ENCODE data around the gene UBE2G1. TPM values are rescaled to one million over a fixed set of nuclear protein-coding genes. Genes with fewer than 3 reads are reported as not detected.
"Not testable (repeated sequence)": the region's sequence is repeated elsewhere in the genome, so short reads cannot be mapped to it uniquely, and the experiment has no call there.

UBE2G1 gene
- total RNA-seq, 1 donor from 2014 or later: 120 TPM

- H3K36me3 Mint-ChIP-seq (ENCODE audit: unreplicated experiment): no peaks in the 10 kb centered on the region
- no peak for DNase-seq
- H3K4me3 Mint-ChIP-seq (ENCODE audit: unreplicated experiment): no peak overlapping the region
- peaks cover 2% of the 10 kb centered on the region for H3K27me3 Mint-ChIP-seq (ENCODE audit: unreplicated experiment)
- H3K27ac Mint-ChIP-seq (ENCODE audit: unreplicated experiment): no peak overlapping the region
- TF ChIP-seq, protein P1, sequence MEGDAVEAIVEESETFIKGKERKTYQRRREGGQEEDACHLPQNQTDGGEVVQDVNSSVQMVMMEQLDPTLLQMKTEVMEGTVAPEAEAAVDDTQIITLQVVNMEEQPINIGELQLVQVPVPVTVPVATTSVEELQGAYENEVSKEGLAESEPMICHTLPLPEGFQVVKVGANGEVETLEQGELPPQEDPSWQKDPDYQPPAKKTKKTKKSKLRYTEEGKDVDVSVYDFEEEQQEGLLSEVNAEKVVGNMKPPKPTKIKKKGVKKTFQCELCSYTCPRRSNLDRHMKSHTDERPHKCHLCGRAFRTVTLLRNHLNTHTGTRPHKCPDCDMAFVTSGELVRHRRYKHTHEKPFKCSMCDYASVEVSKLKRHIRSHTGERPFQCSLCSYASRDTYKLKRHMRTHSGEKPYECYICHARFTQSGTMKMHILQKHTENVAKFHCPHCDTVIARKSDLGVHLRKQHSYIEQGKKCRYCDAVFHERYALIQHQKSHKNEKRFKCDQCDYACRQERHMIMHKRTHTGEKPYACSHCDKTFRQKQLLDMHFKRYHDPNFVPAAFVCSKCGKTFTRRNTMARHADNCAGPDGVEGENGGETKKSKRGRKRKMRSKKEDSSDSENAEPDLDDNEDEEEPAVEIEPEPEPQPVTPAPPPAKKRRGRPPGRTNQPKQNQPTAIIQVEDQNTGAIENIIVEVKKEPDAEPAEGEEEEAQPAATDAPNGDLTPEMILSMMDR (IDR thresholded peaks at IDR 0.05; ENCODE audit: partially characterized antibody, unreplicated experiment): no peak
- H3K9me3 Mint-ChIP-seq (ENCODE audit: unreplicated experiment): peaks cover 5% of the 10 kb centered on the region
- no peaks in the 10 kb centered on the region for H3K4me1 Mint-ChIP-seq (ENCODE audit: low read depth, unreplicated experiment)
Observed at GRCh38 chr17:4375039-4375748, 8.7 kb upstream of the UBE2G1 start.

- Mint-ChIP-seq H3K27me3 (ENCODE audit: unreplicated experiment) (peaks cover 10% of the 10 kb centered on the region), H3K4me1 (ENCODE audit: low read depth, unreplicated experiment) (peaks cover 4% of the 10 kb centered on the region), H3K27ac (ENCODE audit: unreplicated experiment) (peak overlapping the region; percentile 52)
Observed at GRCh38 chr17:4369557-4370230, 3.2 kb upstream of the UBE2G1 start.

DNA sequence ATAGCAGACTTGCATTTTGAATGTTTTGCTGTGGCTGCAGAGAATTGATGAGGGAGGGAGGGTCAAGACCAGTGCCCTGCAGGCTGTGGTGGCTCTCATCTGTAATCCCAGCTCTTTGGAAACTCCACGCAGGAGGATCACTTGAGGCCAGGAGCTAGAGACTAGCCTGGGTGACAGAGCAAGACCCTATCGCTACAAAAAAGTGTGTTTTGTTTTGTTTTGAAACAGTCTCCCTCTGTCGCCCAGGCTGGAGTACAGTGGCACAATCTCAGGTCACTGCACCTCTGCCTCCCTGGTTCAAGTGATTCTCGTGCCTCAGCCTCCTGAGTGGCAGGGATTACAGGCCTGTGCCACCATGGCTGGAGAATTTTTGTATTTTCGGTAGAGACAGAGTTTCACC, 1.9 kb upstream of the UBE2G1 start:
- H3K27ac Mint-ChIP-seq (ENCODE audit: unreplicated experiment): no peak overlapping the region
- H3K4me1 Mint-ChIP-seq (ENCODE audit: low read depth, unreplicated experiment): peaks cover 4% of the 10 kb centered on the region
- H3K27me3 Mint-ChIP-seq (ENCODE audit: unreplicated experiment): peaks cover 10% of the 10 kb centered on the region
- H3K4me3 Mint-ChIP-seq (ENCODE audit: unreplicated experiment): no peak overlapping the region
- no peak for DNase-seq
- peaks cover 5% of the 10 kb centered on the region for H3K36me3 Mint-ChIP-seq (ENCODE audit: unreplicated experiment)
- H3K9me3 Mint-ChIP-seq (ENCODE audit: unreplicated experiment): peaks cover 13% of the 10 kb centered on the region
- TF ChIP-seq, protein P1 (IDR thresholded peaks at IDR 0.05; ENCODE audit: partially characterized antibody, unreplicated experiment): no peak

More at GRCh38 chr17:4369557-4370230, 3.2 kb upstream of the UBE2G1 start:
- TF ChIP-seq, protein P1 (IDR thresholded peaks at IDR 0.05; ENCODE audit: partially characterized antibody, unreplicated experiment): no peak
- Mint-ChIP-seq H3K9me3 (ENCODE audit: unreplicated experiment) (peaks cover 13% of the 10 kb centered on the region), H3K4me3 (ENCODE audit: unreplicated experiment) (no peak overlapping the region), H3K36me3 (ENCODE audit: unreplicated experiment) (peaks cover 5% of the 10 kb centered on the region)
- no peak for DNase-seq

DNA sequence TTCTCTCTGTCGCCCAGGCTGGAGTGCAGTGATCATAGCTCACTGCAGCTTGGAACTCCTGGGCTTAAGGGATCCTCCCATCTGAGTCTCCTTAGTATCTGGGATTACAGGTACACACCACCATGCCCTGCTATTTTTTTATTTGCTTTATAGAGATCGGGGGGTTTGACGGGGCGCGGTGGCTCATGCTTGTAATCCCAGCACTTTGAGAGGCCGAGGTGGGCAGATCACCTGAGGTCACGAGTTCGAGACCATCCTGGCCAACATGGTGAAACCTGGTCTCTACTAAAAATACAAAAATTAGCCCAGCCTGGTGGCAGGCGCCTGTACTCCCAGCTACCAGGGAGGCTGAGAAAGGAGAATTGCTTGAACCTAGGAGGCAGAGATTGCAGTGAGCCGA, 702 bp upstream of the UBE2G1 start:
- Mint-ChIP-seq H3K9me3 (ENCODE audit: unreplicated experiment) (peaks cover 13% of the 10 kb centered on the region), H3K27ac (ENCODE audit: unreplicated experiment) (peak overlapping the region; percentile 69), H3K27me3 (ENCODE audit: unreplicated experiment) (peaks cover 10% of the 10 kb centered on the region), H3K4me3 (ENCODE audit: unreplicated experiment) (peak overlapping the region; percentile 73)
- H3K4me1 Mint-ChIP-seq (ENCODE audit: low read depth, unreplicated experiment); DNase-seq; H3K36me3 Mint-ChIP-seq (ENCODE audit: unreplicated experiment): not testable (repeated sequence)

DNA sequence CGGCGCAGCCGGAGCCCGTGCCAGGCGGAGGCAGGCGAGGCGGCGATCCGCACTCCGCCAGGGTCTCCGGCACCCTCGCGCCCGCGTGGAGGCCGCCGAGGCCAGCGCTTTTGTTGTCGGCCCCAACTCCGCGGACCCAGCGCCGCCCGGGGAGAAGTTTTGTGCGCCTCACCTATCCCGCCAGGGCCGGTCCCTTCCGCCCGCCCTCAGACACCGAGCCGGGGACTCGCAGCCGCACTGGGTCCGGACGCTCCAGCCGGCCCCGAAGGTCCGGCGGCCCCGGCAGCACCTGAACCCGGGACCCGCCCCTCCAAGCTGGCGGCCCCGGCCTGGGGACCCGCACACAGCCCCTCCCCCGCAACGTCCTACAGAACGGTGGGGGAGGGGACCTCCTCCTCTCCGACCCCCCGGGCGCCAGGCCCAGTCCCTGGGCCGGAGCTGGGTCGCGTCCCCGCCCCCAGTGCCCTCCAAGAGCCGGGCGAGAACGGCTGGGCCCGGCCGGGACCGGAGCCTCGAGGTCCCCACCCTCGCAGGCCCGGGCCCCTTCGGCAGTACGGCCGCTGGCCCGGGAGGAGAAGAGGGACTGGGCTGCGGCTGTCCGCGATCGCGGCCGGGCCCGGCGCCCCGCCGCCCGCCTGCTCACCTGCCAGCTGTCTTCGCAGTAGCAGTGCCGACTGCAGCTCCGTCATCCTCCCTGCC, 698 bp downstream of the UBE2G1 start:
- Mint-ChIP-seq H3K9me3 (ENCODE audit: unreplicated experiment) (peaks cover 13% of the 10 kb centered on the region), H3K4me1 (ENCODE audit: low read depth, unreplicated experiment) (peaks cover 8% of the 10 kb centered on the region), H3K27me3 (ENCODE audit: unreplicated experiment) (peaks cover 10% of the 10 kb centered on the region), H3K36me3 (ENCODE audit: unreplicated experiment) (peaks cover 5% of the 10 kb centered on the region), H3K4me3 (ENCODE audit: unreplicated experiment) (no peak overlapping the region), H3K27ac (ENCODE audit: unreplicated experiment) (no peak overlapping the region)
- TF ChIP-seq, protein P1 (IDR thresholded peaks at IDR 0.05; ENCODE audit: partially characterized antibody, unreplicated experiment): no peak
- DNase-seq: peak; percentile 71
